Caki2 (cell line): Measurements from ENCODE around the gene KLRC4. TPM values are rescaled to one million over a fixed set of nuclear protein-coding genes. Genes with fewer than 3 reads are reported as not detected.
"Not testable (repeated sequence)": the region's sequence is repeated elsewhere in the genome, so short reads cannot be mapped to it uniquely, and the experiment has no call there.

Experiments used
- DNase-seq: peaks from one replicate; pipeline ENCODE4 v3.0.0-alpha.2; 2015; ENCODE audit warnings: low read depth
- in situ Hi-C: cut with HindIII; loops from 2 replicates; pipeline ENCODE4 v1.10.0; 2016; ENCODE audit warnings: low sequenced_read_pairs, low pct_unique_long_range_greater_than_20kb, mixed read lengths
- total RNA-seq: library from RNA; depleted of rRNA; stranded (reverse); fragments of >200 nt; shearing (Covaris generic); gene quantifications from 2 replicates; pipeline ENCODE4 v1.2.3, GENCODE V29; 2014; ENCODE audit warnings: low replicate concordance; rRNA removed

Gene KLRC4, protein sequence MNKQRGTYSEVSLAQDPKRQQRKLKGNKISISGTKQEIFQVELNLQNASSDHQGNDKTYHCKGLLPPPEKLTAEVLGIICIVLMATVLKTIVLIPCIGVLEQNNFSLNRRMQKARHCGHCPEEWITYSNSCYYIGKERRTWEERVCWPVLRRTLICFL
- not detected in 2 replicates for total RNA-seq

GRCh38 chr12:10409392-10409791 lies at the start of gene KLRC4:
KLRC4 (minus strand) TSS chr12:10409757; CDS start chr12:10409575, 182 bp downstream.
- in situ Hi-C loops = no loop called here
- DNase-seq = no peak

- in situ Hi-C loops = no loop called here
- no peak for DNase-seq
These were observed 48.2 kb upstream of the KLRC4 start for GRCh38 chr12:10457760-10458159.

DNA sequence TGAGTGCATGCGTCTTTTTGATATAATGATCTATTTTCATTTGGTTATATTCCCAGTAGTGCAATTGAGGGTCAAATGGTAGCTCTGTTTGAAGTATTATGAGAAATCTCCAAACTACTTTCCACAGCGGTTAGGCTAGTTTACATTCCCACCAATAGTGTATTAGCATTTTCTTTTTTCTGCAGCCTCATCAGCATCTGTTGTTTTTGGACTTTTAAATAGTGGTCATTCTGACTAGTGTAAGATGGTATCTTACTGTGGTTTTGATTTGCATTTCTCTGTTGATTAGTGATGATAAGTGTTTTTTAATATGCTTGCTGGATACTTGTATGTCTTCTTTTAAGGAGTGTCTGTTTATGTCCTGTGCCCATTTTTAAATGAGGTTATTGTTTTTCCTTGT lies 47.3 kb upstream of the KLRC4 start:
- in situ Hi-C loops = no loop called here
- DNase-seq = no peak

DNA sequence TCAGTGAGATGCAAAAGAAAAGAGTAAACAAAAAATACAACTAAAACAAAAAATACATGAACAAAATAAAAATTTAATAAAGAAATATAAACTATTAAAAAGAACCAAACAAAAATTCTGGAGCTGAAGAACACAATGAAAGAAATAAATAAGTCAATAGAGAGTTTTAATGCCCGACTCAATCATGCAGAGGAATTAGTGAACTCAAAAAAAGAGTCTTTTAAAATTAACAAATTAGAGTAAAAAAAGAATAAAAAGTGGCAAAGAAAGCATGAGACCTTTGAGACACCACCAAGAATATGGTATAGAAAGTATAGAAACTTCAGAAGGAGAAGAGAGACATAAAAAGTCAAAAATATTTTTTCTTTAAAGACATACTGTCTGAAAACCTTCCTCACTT lies 46.2 kb upstream of the KLRC4 start:
- peak; percentile 7 for DNase-seq
- in situ Hi-C loops = no loop called here

DNA sequence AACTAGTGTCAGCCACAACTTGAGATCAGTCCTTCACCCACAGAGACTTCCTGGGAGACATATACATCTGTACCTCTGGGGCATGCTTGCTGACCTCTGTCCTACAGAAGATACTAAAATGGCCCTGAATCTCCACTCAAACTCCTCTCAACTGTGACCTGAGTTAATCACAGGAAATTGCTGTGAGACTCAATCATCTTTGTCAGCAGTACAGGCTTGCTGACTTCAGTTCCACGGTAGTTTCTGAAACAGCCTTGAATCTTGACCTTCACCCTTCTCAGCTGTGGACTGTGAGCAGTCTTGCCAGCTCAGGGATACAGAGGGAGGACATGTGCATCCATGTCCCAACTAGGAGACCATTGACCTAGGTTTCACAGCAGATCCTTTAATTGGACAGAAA lies 45.0 kb upstream of the KLRC4 start:
- no peak for DNase-seq
- in situ Hi-C loops = no loop called here

DNA sequence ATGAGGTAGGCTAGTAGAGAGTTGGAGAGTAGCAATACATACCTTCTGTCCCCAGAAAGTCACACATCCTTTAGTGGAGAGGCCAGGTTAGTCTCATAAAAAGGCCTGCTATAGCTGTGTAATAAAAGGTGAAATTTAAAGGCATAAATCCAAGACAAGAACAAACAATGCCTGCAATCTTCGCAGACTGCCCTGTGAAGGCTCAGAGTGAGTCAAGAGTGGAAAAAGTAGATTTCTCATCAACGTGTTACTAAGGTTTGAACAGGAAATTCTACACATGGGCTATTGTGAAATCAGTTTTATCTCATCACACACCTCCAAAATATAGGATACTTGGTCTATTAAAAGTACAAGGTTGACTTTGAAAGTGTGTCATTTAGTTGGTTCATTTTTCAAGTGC lies 43.6 kb upstream of the KLRC4 start, which contains the start of gene KLRC1:
Gene KLRC1 (minus strand): TSS at position 222 of the 400 bp plus-strand sequence. CDS start 2,221 bp downstream, outside the sequence.
- in situ Hi-C loops = no loop called here
- no peak for DNase-seq

GRCh38 chr12:10448236-10448635 lies 38.7 kb upstream of the KLRC4 start:
- in situ Hi-C loops = no loop called here
- DNase-seq = no peak

- in situ Hi-C loops, DNase-seq: not testable (repeated sequence)
These were observed 36.5 kb upstream of the KLRC4 start for GRCh38 chr12:10446052-10446451.

- DNase-seq, in situ Hi-C loops: not testable (repeated sequence)
These were observed 31.6 kb upstream of the KLRC4 start for GRCh38 chr12:10441144-10441543.

DNA sequence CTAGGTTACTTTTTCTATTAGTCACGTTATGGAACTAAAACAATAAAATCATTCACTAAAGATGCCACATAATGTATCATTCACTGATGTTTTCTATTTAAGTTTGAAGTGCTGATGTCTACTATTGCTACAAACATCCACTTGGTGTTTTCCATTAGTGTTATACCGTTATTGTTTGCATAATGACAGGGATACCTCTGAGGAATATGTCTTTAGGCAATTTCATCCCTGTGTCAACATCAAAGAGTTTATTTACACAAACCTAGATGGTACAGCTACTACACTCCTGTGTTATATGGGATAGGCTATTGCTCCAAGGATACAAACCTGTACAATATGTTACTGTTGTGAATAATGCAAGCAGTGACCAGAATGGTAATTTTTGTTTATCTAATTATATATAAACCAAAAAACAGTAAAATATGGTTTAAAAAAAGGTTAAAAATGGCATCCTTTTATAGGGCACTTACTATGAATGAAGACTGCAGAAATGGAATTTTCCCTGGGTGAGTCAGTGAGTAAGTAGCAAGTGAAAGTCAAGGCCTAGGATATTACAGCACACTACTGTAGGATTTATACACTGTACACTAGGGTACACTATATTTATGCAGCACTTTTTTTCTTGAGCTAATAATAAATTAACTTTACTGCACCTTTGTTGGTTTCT lies 30.2 kb upstream of the KLRC4 start:
- DNase-seq, in situ Hi-C loops: not testable (repeated sequence)

DNA sequence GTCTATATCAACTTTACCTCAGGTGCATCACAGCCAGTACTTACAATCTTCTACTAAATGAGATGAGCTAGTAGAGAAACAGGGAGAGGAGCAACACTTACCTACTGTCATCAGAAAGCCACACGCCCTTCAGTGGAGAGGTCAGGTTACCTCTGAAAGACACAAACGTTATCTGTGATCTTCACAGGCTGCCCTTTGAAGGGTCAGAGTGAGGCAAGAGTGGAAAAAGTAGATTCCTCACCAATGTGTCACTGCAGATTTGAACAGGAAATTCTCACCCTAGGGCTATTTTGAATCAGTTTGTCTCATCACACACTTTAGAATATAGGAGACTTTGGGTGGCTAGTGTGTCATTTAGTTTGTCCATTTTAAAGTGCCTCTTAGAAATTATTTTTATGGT lies 28.0 kb upstream of the KLRC4 start:
- in situ Hi-C loops, DNase-seq: not testable (repeated sequence)

DNA sequence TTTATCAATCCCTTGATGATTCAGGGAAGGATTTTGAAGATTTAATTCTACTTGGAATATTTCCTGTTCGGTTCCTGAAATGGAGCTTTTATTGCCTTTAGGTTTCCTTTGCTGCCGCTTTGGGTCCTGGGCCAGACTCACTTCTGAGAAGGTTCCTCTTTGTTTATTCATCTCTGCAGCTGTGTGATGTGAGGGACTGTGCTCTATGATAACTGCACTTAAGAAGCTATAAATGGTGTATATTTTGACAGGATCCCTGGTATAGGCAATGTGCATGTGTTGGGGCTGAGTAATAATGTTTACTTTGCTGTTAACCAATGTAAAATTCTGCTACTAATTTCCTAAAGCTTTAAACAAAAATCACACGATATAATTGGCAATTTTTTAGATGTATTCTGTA lies 26.3 kb upstream of the KLRC4 start, which contains the start of gene KLRC2:
Gene KLRC2 (minus strand): TSS at position 195 of the 400 bp plus-strand sequence. CDS start 24 bp downstream, at position 171.
- in situ Hi-C loops, DNase-seq: not testable (repeated sequence)

- in situ Hi-C loops, DNase-seq: not testable (repeated sequence)
These were observed 21.1 kb upstream of the KLRC4 start for GRCh38 chr12:10430623-10431022.

DNA sequence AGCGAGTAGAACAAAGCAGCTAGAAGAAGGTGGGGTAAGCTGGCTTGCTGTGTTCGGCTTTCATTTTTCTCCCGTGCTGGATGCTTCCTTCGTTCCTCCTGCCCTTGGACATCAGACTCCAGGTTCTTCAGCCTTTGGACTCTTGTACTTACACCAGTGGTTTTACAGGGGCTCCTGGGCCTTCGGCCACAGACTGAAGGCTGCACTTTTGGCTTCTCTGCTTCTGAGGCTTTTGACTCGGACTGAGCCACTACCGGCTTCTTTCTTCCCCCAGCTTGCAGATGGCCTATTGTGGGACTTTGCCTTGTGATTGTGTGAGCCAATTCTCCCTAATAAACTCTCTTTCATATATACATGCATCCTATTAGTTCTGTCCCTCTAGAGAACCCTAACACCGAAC lies 16.4 kb upstream of the KLRC4 start:
- DNase-seq, in situ Hi-C loops: not testable (repeated sequence)

GRCh38 chr12:10424260-10424899 lies 14.8 kb upstream of the KLRC4 start:
- DNase-seq, in situ Hi-C loops: not testable (repeated sequence)

- in situ Hi-C loops, DNase-seq: not testable (repeated sequence)
These were observed 12.6 kb upstream of the KLRC4 start for GRCh38 chr12:10422159-10422558.

- in situ Hi-C loops, DNase-seq: not testable (repeated sequence)
These were observed 10.8 kb upstream of the KLRC4 start, which contains the start of gene KLRC3 for GRCh38 chr12:10420334-10420733. KLRC3 (minus strand) TSS chr12:10420595; CDS start chr12:10420550, 45 bp downstream.

GRCh38 chr12:10408842-10409241 lies 715 bp downstream of the KLRC4 start:
- in situ Hi-C loops = no loop called here
- no peak for DNase-seq

GRCh38 chr12:10406725-10407124 lies 2.8 kb downstream of the KLRC4 start:
- no peak for DNase-seq
- in situ Hi-C loops = no loop called here
